Trophoblast cell (in vitro differentiated cells and primary cell): ENCODE data around the gene MZF1.
A peak's percentile ranks its signal among the peaks of the same experiment; 100 is the strongest.

ENCODE experiments used
- DNase-seq, 2 donors: peaks; one replicate each; pipeline ENCODE4 v3.0.0-alpha.2; 2016
- H2AFZ ChIP-seq: 2 replicates; pipeline ENCODE4 v1.6.1; 2013; ENCODE audit warnings: low read length, moderate library complexity, mild to moderate bottlenecking; ENCODE audit not compliant: insufficient read depth, poor library complexity
- H2AK5ac ChIP-seq: 2 replicates; pipeline ENCODE4 v1.6.1; 2013; ENCODE audit warnings: mild to moderate bottlenecking, low read length
- H2BK120ac ChIP-seq: 2 replicates; pipeline ENCODE4 v1.6.1; 2013; ENCODE audit warnings: low read length, mild to moderate bottlenecking, moderate library complexity; ENCODE audit not compliant: insufficient read depth, poor library complexity
- H2BK12ac ChIP-seq: 2 replicates; pipeline ENCODE4 v1.6.1; 2013; ENCODE audit warnings: mild to moderate bottlenecking, low read length, moderate library complexity
- H2BK5ac ChIP-seq: 2 replicates; pipeline ENCODE4 v1.6.1; 2013; ENCODE audit warnings: low read length, low read depth, moderate library complexity, mild to moderate bottlenecking; ENCODE audit not compliant: poor library complexity
- H3K14ac ChIP-seq: 2 replicates; pipeline ENCODE4 v1.6.1; 2013; ENCODE audit warnings: mild to moderate bottlenecking, low read length
- H3K18ac ChIP-seq: 2 replicates; pipeline ENCODE4 v1.6.1; 2013; ENCODE audit warnings: mild to moderate bottlenecking, low read length
- H3K23ac ChIP-seq: 2 replicates; pipeline ENCODE4 v1.6.1; 2013; ENCODE audit warnings: low read length
- H3K27ac ChIP-seq: 2 replicates; pipeline ENCODE4 v1.5.1; 2013; ENCODE audit warnings: low read depth, mild to moderate bottlenecking, inconsistent platforms, low read length, moderate library complexity
- H3K27me3 ChIP-seq: 2 replicates; pipeline ENCODE4 v1.6.1; 2013; ENCODE audit warnings: inconsistent platforms, mild to moderate bottlenecking, low read length, moderate library complexity; ENCODE audit not compliant: insufficient read depth
- H3K36me3 ChIP-seq, 2 experiments: 1 replicate in 1 of 2; 2 replicates in 1 of 2; pipeline ENCODE4 v1.6.1; 2013; ENCODE audit warnings: low read length in 2 of 2, mild to moderate bottlenecking in 2 of 2, moderate library complexity in 1 of 2; ENCODE audit not compliant: insufficient read depth in 2 of 2, control insufficient read depth in 1 of 2
- H3K4ac ChIP-seq: 2 replicates; pipeline ENCODE4 v1.6.1; 2013; ENCODE audit warnings: low read depth, mild to moderate bottlenecking, low read length, moderate library complexity
- H3K4me1 ChIP-seq, 2 experiments: 1 replicate in 1 of 2; 2 replicates in 1 of 2; pipeline ENCODE4 v1.6.1; 2013; ENCODE audit warnings: low read length in 2 of 2, mild to moderate bottlenecking in 2 of 2, moderate library complexity in 1 of 2; ENCODE audit not compliant: insufficient read depth in 2 of 2, control insufficient read depth in 1 of 2
- H3K4me2 ChIP-seq: 2 replicates; pipeline ENCODE4 v1.6.1; 2013; ENCODE audit warnings: inconsistent platforms, mild to moderate bottlenecking, low read length, moderate library complexity
- H3K4me3 ChIP-seq: 2 replicates; pipeline ENCODE4 v1.5.1; 2013; ENCODE audit warnings: mild to moderate bottlenecking, low read depth, low read length, inconsistent platforms
- H3K79me1 ChIP-seq: one replicate; pipeline ENCODE4 v1.6.1; 2013; ENCODE audit warnings: low read length
- H3K79me2 ChIP-seq: 2 replicates; pipeline ENCODE4 v1.6.1; 2013; ENCODE audit warnings: low read length, mild to moderate bottlenecking; ENCODE audit not compliant: control insufficient read depth, insufficient read depth, poor library complexity
- H3K9ac ChIP-seq: 2 replicates; pipeline ENCODE4 v1.6.1; 2013; ENCODE audit warnings: mild to moderate bottlenecking, low read length
- H3K9me3 ChIP-seq: 2 replicates; pipeline ENCODE4 v1.6.1; 2013; ENCODE audit warnings: low read depth, mild to moderate bottlenecking, control low read depth, inconsistent platforms, low read length; ENCODE audit not compliant: insufficient read depth
- H4K12ac ChIP-seq: 2 replicates; pipeline ENCODE4 v1.6.1; 2013; ENCODE audit warnings: low read depth, mild to moderate bottlenecking, low read length, moderate library complexity
- H4K8ac ChIP-seq: 2 replicates; pipeline ENCODE4 v1.6.1; 2013; ENCODE audit warnings: low read depth, mild to moderate bottlenecking, low read length, moderate library complexity
- H4K91ac ChIP-seq: one replicate; pipeline ENCODE4 v1.6.1; 2013; ENCODE audit warnings: low read depth, mild to moderate bottlenecking, low read length, moderate library complexity
- WGBS: extraction: QIAGEN DNeasy Blood & Tissue Kit; methylation state at CpG from one replicate; pipeline ENCODE4 v1.1.7; 2013; ENCODE audit warnings: missing lambda C conversion rate; ENCODE audit not compliant: insufficient read length, insufficient coverage; ENCODE audit errors: extremely low coverage; 5-methylcytosine and 5-hydroxymethylcytosine counted together

The MZF1 gene

DNA sequence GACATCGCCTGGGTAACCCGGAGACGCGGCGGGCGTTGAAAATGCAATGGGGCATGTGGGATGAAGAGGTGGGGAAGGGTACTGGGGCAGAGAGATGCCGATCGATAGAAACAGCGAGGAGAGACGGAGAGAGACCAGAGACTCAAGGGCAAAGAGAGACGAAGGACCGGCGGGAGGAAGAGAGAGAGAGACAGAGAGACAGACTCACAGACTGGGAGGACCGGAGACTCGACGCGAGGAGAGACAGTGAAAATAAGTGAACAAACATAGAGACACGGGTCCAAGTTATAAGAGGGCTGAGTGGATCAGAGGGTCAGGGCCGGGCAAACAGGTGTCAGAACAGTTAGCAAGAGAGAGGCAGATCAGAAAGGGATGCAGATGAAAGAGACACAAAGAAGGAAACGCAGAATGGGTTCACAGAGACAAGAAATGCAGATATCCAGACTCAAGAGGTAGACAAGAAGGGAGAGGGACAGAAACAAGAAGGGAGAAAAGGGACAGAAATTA, 576 bp upstream of the MZF1 start:
- Histone ChIP-seq H3K27me3 (no peaks in the 10 kb centered on the region), H3K4me3 (peak overlapping the region; percentile 97), H3K9me3 (peaks cover 2% of the 10 kb centered on the region), H4K8ac (no peak overlapping the region), H3K36me3 (peaks cover 20 to 31% of the 10 kb centered on the region in 2 experiments), H4K91ac (no peak overlapping the region), H3K79me2 (peaks cover 9% of the 10 kb centered on the region), H3K4ac (no peak overlapping the region), H2BK120ac (no peak overlapping the region), H3K27ac (no peak overlapping the region), H2AFZ (no peak overlapping the region), H3K4me2 (peak overlapping the region; percentile 69), H3K79me1 (peaks cover 17% of the 10 kb centered on the region), H3K23ac (no peak overlapping the region), H2AK5ac (no peak overlapping the region), H3K4me1 (peaks cover 7 to 12% of the 10 kb centered on the region in 2 experiments), H3K14ac (no peak overlapping the region), H3K9ac (no peak overlapping the region), H2BK12ac (no peak overlapping the region), H2BK5ac (no peak overlapping the region), H4K12ac (no peak overlapping the region), H3K18ac (no peak overlapping the region)
- no CpG with 5 or more reads among the region's 20 CpGs for WGBS
- DNase-seq: no peak

DNA sequence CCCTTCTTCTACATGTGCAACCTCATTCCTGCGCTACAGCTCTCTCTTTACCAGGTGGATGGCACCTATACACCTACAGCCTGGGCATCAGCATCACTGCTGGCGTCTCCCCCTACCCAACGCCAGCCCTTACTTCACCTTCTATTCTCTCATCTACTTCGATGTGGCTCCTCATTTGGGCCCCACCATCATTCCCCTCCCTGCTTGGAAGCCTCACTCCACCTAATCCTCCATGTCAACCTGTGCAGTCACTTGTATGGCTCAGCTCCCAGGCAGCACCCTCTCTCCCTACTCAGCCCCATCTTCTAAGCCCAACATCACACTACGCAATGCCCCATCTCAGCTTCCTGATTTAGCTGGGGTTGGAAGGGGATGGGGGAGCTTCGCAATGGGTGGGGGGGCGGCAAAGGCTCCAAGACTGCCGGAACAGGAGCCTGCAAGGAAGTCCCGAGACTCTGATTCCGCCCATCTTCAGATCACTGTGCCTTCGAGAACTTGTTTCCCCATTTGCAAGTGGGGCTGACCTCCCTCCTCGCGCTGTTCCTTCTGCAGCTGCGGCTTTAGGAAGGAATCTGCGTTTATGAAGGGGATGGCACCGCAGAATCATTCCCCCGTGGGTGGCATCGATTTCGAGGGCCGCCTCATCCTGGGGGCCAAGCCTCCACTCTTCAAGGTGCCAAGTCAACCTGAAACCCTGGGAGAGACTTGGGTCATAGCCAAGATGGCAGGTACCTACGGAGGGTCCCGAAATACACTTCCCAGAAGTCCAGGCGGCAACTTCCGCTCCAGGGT, 913 bp downstream of the MZF1 start:
- Histone ChIP-seq H2BK5ac (peak overlapping the region; percentile 1), H3K36me3 (peaks cover 20 to 35% of the 10 kb centered on the region in 2 experiments), H4K8ac (peak overlapping the region; percentile 99), H3K79me1 (peaks cover 17% of the 10 kb centered on the region), H3K9ac (no peak overlapping the region), H3K9me3 (peaks cover 2% of the 10 kb centered on the region), H3K4ac (no peak overlapping the region), H2AK5ac (peak overlapping the region; percentile 57), H3K14ac (no peak overlapping the region), H4K91ac (peak overlapping the region; percentile 4), H2BK12ac (no peak overlapping the region), H3K4me3 (peak overlapping the region; percentile 62), H3K4me2 (peak overlapping the region; percentile 69), H4K12ac (peak overlapping the region; percentile 10), H3K18ac (no peak overlapping the region), H3K27ac (peak overlapping the region; percentile 96), H3K23ac (no peak overlapping the region), H3K27me3 (no peaks in the 10 kb centered on the region), H2BK120ac (no peak overlapping the region), H2AFZ (peak overlapping the region; percentile 7), H3K79me2 (peaks cover 9% of the 10 kb centered on the region), H3K4me1 (peaks cover 7 to 12% of the 10 kb centered on the region in 2 experiments)
- DNase-seq: no peak
- WGBS: no CpG with 5 or more reads among the region's 24 CpGs

DNA sequence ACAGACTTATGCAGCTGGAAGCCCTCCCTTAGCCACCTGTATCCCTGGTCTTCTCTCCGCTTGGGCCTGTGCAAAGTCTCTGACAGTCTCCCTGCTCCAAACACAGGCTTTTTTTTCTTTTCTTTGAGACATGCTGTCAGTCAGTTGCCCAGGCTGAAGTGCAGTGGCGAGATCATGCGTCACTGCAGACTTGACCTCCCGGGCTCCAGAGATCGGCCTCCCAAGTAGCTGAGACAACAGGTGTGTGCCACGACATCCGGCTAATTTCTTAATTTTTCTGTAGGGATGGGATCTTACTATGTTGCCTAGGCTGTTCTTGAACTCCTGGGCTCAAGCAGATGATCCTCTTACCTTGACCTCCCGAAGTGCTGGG, 1.6 kb downstream of the MZF1 start:
- H3K4me2 ChIP-seq: no peak overlapping the region
- H4K12ac ChIP-seq: no peak overlapping the region
- no peak overlapping the region for H4K8ac ChIP-seq
- peaks cover 2% of the 10 kb centered on the region for H3K9me3 ChIP-seq
- no peak overlapping the region for H2BK5ac ChIP-seq
- H2AFZ ChIP-seq: no peak overlapping the region
- no peak overlapping the region for H3K23ac ChIP-seq
- H3K14ac ChIP-seq: no peak overlapping the region
- H4K91ac ChIP-seq: no peak overlapping the region
- H3K36me3 ChIP-seq: peaks cover 24 to 37% of the 10 kb centered on the region in 2 experiments
- no peak overlapping the region for H3K18ac ChIP-seq
- no peak overlapping the region for H2BK12ac ChIP-seq
- WGBS: no CpG with 5 or more reads among the region's 8 CpGs
- no peak overlapping the region for H3K4ac ChIP-seq
- H3K79me2 ChIP-seq: peaks cover 9% of the 10 kb centered on the region
- peaks cover 7 to 12% of the 10 kb centered on the region in 2 experiments for H3K4me1 ChIP-seq
- no peaks in the 10 kb centered on the region for H3K27me3 ChIP-seq
- H3K9ac ChIP-seq: no peak overlapping the region
- no peak overlapping the region for H3K27ac ChIP-seq
- H3K4me3 ChIP-seq: no peak overlapping the region
- H3K79me1 ChIP-seq: peaks cover 17% of the 10 kb centered on the region
- no peak overlapping the region for H2BK120ac ChIP-seq
- DNase-seq: no peak
- no peak overlapping the region for H2AK5ac ChIP-seq

DNA sequence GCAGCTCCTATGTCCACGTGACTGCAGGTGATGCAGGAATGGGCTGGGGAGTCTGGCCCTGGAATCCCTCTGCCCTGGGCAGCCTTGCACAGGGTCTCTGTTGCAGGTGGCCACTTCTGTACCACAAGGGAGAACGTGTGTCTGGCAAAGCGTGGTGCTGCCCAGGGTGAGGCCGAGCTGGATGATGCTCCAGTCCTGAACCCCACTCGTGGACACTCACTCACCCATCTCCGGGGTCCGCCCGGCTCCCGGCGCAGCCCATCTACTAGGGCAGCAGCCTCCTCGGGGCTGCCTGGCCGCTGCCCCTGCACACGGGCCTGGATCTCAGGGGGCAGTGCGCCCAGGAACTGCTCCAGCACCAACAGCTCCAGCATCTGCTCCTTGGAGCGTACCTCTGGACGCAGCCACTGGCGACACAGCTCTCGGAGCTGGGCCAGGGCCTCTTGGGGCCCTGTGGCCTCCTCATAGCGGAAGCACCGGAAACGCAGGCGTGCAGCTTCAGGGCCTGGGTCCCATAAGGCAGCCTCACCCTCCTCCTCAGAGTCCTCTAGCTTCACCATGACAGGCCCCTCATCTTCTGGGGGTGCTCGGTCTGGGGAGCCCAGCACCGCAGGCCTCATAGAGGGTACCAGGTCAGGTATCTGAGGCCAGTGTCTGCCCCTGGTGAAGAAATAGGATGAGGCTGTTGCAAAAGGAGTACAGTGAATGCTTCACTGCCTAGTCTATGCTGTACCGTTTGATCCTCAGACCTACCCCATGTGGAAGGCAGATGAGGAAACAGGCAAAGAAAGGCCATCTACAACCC, 2.2 kb downstream of the MZF1 start:
- Histone ChIP-seq H3K4me2 (no peak overlapping the region), H3K4me3 (no peak overlapping the region), H2BK120ac (no peak overlapping the region), H3K79me2 (peaks cover 8% of the 10 kb centered on the region), H2AFZ (no peak overlapping the region), H3K9ac (no peak overlapping the region), H3K36me3 (peaks cover 24 to 40% of the 10 kb centered on the region in 2 experiments), H2BK12ac (no peak overlapping the region), H3K27me3 (no peaks in the 10 kb centered on the region), H3K79me1 (peaks cover 15% of the 10 kb centered on the region), H3K4me1 (peaks cover 7 to 10% of the 10 kb centered on the region in 2 experiments), H2BK5ac (no peak overlapping the region), H3K14ac (no peak overlapping the region), H4K91ac (no peak overlapping the region), H4K12ac (no peak overlapping the region), H3K23ac (no peak overlapping the region), H3K9me3 (peaks cover 2% of the 10 kb centered on the region), H3K18ac (no peak overlapping the region), H2AK5ac (no peak overlapping the region), H3K4ac (no peak overlapping the region), H3K27ac (no peak overlapping the region), H4K8ac (no peak overlapping the region)
- no peak for DNase-seq
- WGBS: no CpG with 5 or more reads among the region's 25 CpGs
